ENCODE results near the gene ZBTB24. TPM values are rescaled to one million over a fixed set of nuclear protein-coding genes. Genes with fewer than 3 reads are reported as not detected.

Gene ZBTB24
- polyA plus RNA-seq, 3 donors, result 3.1 to 4.7 (median 3.4) TPM

- Histone ChIP-seq H3K27me3 (ENCODE audit: control insufficient read depth in 2 of 2, insufficient read depth in 2 of 2, low read length in 2 of 2) (peaks cover 0 to 3% of the 10 kb centered on the region in 2 donors), H3K9ac (ENCODE audit: insufficient read depth, low read length, poor library complexity, severe bottlenecking) (no peak overlapping the region), H3K4me2 (replicated peaks; ENCODE audit: extremely low read depth, low read length, poor library complexity, severe bottlenecking) (no peak overlapping the region), H3K79me2 (ENCODE audit: insufficient read depth, low read length) (no peaks in the 10 kb centered on the region), H3K27ac (ENCODE audit: low read depth in 1 of 2, low read length in 2 of 2) (no peak overlapping the region), H4K20me1 (ENCODE audit: insufficient read depth, low read length) (no peaks in the 10 kb centered on the region), H2AFZ (ENCODE audit: insufficient read depth, low read depth, low read length, poor library complexity, severe bottlenecking) (no peak overlapping the region), H3K36me3 (replicated peaks in 1 of 2; ENCODE audit: control insufficient read depth in 1 of 2, insufficient read depth in 2 of 2, low read length in 2 of 2) (no peaks in the 10 kb centered on the region), H3K4me3 (replicated peaks in 1 of 3; ENCODE audit: low read depth in 2 of 3, low read length in 3 of 3) (no peak overlapping the region), H3K4me1 (ENCODE audit: control insufficient read depth in 1 of 2, insufficient read depth in 2 of 2, low read length in 2 of 2) (peaks cover 3 to 7% of the 10 kb centered on the region in 2 donors), H3K9me3 (replicated peaks in 1 of 2; ENCODE audit: control insufficient read depth in 1 of 2, insufficient read depth in 1 of 2, low read length in 2 of 2) (no peaks in the 10 kb centered on the region)
- Mint-ChIP-seq H3K27me3 (ENCODE audit: low read depth in 3 of 3) (peaks cover under 1 to 6% (median 5%) of the 10 kb centered on the region in 3 donors), H3K4me3 (no peak overlapping the region), H3K9me3 (no peaks in the 10 kb centered on the region), H3K4me1 (peaks cover 13% of the 10 kb centered on the region), H3K27ac (no peak overlapping the region), H3K36me3 (no peaks in the 10 kb centered on the region)
- WGBS (ENCODE audit: insufficient coverage), result no CpG with 5 or more reads among the region's 2 CpGs
- TF ChIP-seq CTCF (IDR thresholded peaks at IDR 0.05), result no peak
- intact Hi-C loops (cut with micrococcal nuclease), result no loop called here
- DNase-seq, result peak in 1 of 3 donors; percentile 43
Observed at GRCh38 chr6:109434456-109434855, 48.6 kb downstream of the ZBTB24 start.

GRCh38 chr6:109429496-109429895 lies 53.5 kb downstream of the ZBTB24 start:
- no peak overlapping the region for H3K27ac Mint-ChIP-seq
- Histone ChIP-seq H3K4me2 (replicated peaks; ENCODE audit: extremely low read depth, low read length, poor library complexity, severe bottlenecking) (no peak overlapping the region), H3K36me3 (replicated peaks in 1 of 2; ENCODE audit: control insufficient read depth in 1 of 2, insufficient read depth in 2 of 2, low read length in 2 of 2) (no peaks in the 10 kb centered on the region), H4K20me1 (ENCODE audit: insufficient read depth, low read length) (no peaks in the 10 kb centered on the region), H3K9me3 (replicated peaks in 1 of 2; ENCODE audit: control insufficient read depth in 1 of 2, insufficient read depth in 1 of 2, low read length in 2 of 2) (no peaks in the 10 kb centered on the region), H3K4me1 (ENCODE audit: control insufficient read depth in 1 of 2, insufficient read depth in 2 of 2, low read length in 2 of 2) (no peaks in the 10 kb centered on the region), H2AFZ (ENCODE audit: insufficient read depth, low read depth, low read length, poor library complexity, severe bottlenecking) (no peak overlapping the region), H3K79me2 (ENCODE audit: insufficient read depth, low read length) (no peaks in the 10 kb centered on the region), H3K9ac (ENCODE audit: insufficient read depth, low read length, poor library complexity, severe bottlenecking) (no peak overlapping the region), H3K27ac (ENCODE audit: low read depth in 1 of 2, low read length in 2 of 2) (no peak overlapping the region), H3K27me3 (ENCODE audit: control insufficient read depth in 2 of 2, insufficient read depth in 2 of 2, low read length in 2 of 2) (no peaks in the 10 kb centered on the region), H3K4me3 (replicated peaks in 1 of 3; ENCODE audit: low read depth in 2 of 3, low read length in 3 of 3) (no peak overlapping the region)
- no peak for TF ChIP-seq CTCF (IDR thresholded peaks at IDR 0.05)
- H3K27me3 Mint-ChIP-seq (ENCODE audit: low read depth in 3 of 3), result peaks cover 0 to 6% (median 2%) of the 10 kb centered on the region in 3 donors
- H3K4me1 Mint-ChIP-seq, result peaks cover 4% of the 10 kb centered on the region
- no peak overlapping the region for H3K4me3 Mint-ChIP-seq
- WGBS (ENCODE audit: insufficient coverage), result 100% methylated on average over 3 of the region's 3 CpGs
- no peak for DNase-seq
- H3K9me3 Mint-ChIP-seq, result no peaks in the 10 kb centered on the region
- intact Hi-C loops (cut with micrococcal nuclease), result no loop called here
- no peaks in the 10 kb centered on the region for H3K36me3 Mint-ChIP-seq
